COR-L47 (cell line): Measurements from ENCODE around the gene CSPG5.

ENCODE experiments used
- DNase-seq: peaks from one replicate; lab custom pipeline; 2025; lab: John Stamatoyannopoulos, UW

Gene CSPG5

DNA sequence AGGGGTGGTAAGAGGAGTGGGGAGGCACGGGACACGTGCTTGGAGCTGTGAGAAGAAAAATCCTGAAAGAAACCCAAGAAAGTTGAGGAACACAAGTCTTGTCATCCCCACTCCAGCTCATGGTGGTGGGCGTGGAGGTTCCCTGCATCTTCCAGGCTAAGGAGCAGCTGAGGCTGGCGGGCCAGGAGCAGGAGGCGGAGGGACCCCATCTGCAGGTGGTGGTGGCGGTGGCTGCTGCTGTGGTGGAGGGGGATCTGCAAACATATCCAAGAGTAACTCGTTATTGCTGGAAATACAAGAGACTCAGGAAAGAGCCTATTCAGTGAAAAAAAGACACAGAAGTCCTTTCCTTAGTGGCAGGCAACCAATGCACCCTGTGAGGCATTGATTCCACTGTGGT lies 9.4 kb upstream of the CSPG5 start:
- no peak for DNase-seq

DNA sequence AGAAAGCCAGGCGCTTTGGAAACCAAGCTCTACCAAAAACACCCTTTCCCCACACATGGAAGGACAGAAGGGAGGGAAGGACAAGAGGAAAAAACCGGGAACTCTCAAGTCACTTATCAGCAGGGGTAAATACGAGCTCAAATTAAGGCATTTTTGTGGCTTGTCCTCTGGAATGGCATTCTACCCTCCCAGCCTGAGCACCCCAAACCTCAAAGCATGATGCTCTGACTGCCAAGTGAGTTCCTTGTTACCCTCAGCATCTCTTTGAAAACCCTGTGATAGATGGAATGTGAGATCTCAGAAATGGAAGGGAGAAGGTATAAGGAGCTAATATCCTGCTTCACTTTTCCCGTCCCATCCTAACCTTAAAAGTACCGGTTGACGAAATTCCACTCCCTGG lies 8.1 kb upstream of the CSPG5 start:
- no peak for DNase-seq

GRCh38 chr3:47583320-47584075 lies 4.8 kb upstream of the CSPG5 start:
- DNase-seq, result no peak

DNA sequence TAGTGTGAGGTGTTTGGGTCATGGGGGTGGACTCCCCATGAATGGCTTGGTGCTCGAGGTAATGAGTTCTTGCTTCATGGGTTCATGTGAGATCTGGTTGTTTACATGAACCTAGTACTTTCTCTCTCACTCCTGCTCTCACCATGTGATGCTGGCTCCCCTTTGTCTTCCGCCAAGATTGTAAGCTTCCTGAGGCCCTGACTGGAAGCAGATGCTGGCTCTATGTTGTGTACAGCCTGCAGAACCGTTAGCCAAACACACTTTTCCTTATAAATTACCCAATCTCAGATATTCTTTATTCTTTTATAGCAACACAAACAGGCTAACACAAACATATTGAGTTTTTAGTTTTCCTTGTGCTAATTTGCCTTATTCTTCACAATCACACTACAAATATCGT lies 3.2 kb upstream of the CSPG5 start:
- no peak for DNase-seq

DNA sequence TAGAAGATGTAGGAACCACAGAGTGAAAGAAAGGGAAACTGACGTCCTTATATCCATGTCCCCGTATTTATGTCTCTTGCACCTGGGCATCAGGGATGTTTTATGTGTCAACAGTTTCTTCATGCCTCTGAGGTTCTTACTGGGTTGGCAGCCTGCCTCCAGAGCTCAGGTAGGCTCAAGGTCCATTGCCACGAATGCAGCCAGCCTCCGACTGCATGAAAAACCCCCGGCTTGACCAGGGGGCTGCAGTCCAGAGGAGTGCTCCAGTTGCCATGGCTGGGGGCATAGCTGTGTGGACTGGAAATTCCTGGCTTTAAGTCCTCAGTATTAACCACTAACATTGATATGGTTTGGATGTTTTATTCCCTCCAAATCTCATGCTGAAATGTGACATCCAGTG lies 2.8 kb upstream of the CSPG5 start:
- DNase-seq, result no peak

DNA sequence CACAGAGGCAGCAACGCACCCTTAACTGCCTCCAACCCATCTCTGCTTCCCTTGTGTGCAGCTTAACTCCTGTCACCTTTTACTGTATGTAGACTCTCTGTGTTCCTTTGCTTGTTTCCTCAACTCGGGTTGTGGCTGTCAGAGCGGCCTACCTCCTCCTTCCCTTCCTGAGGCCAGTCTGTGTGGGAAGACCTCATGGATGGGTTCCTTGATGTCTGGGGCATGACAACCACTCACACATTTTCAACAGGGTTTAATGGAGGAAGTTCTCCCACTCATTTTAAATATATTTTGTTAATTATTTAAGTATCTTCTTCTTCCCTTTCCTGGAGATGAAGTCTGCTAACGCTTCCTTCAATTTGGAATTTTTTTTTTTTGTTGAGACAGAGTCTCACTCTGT lies 1.8 kb upstream of the CSPG5 start:
- DNase-seq, result no peak

DNA sequence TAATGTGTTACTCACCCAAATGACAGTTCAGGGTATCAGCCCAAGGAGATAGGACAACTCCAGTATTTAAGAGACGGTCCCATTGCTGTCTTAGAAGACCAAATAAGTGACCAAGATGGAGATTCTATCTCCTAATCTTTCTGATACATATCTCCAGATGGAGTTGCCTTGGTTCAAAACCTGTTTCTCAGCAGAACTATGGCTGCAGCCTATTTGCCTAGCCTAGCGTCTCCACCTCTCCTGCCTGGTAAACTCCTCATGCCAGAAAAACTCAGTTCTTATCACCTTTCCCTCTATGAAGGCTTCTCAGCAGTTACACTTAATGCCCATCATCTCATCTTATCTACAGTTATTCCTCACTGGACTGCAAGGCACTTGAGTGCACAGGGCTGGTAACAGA lies 1.2 kb upstream of the CSPG5 start:
- no peak for DNase-seq

- no peak for DNase-seq
Observed at GRCh38 chr3:47578119-47578632, 489 bp downstream of the CSPG5 start.

- no peak for DNase-seq
Observed at GRCh38 chr3:47577583-47578118, 1.0 kb downstream of the CSPG5 start.

DNA sequence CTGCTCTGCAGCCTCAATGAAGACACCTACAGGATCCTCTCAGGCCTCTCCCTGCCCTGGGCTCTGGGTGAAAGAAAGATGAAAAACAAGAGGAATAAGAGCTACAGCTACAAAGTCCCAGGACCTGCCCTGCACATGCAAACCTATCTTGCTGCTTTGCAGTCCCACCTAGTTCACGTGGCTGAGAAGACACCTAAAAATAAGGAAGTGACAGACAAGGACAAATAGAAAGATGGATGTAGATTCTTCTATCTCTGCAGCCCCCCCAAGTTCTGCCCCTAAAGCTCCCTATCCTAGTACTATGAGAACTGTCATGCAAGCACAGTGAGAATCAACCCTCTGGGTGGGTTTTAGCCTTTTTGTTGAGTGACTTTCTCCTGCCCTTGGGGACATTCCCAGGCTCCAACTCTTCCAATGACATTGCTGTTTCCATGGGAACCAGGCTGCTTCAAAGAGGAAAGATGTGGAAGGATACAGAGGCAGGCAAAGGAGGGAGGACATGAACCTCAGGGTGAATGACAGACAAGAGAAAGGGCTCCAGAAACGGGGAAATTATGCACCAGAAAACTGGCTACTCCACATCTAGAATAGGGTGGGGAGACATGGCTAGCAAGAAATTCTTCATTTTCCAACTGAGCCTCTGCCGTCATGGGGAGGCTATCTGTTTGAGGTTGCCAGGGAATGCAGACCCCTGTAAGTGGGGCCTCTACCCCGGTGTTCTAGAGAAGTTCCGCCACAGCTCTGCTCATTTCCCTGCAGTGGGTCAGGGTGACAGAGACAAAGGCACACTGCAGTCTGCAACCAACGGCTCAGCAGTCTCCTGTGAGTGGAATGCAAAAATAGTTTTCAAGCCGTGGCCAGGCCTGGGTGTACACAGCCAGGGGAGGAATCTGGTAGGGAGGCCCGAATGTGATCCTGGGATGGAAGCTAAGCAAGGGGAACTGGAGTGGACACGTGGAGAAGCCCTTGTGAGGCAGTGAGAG lies 5.2 kb downstream of the CSPG5 start:
- no peak for DNase-seq

DNA sequence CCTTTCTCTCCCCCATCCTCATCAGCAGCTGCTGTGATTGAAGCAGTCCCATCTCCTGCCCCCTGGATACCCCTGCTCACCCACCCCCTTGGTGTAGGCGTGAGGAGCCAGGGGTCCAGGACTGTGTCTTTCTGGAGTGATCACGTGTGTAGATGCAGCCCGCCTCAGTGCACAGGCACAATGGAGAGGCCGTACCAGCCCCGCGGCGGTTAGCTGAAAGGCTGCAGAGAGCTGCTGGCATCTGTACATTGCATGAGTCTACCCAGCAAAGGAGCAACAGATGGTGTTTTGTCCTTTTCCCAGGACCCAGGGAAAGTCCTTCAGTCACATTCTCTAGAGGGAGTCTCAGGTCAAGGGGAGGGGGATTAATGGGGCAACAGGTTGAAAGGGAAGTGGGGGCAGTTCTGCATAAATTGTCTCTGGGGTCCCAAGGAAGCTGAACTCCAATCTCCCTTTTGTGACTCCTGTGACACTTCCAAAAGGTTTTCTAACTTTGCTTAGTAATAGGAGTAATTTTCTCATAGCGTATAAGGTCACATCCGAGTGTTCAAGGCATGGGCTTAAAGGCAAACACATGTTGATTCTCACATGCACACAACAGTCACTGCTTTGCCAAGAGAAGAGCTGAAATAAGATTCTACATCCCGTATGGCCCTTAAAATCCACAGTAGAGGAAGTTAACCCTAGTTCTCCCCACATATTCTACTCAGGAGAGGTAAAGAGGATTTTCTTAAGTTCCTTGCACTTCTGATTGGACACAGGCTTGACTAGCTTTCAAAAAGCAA lies 7.1 kb downstream of the CSPG5 start:
- no peak for DNase-seq

GRCh38 chr3:47568901-47569300 lies 9.8 kb downstream of the CSPG5 start:
- no peak for DNase-seq

DNA sequence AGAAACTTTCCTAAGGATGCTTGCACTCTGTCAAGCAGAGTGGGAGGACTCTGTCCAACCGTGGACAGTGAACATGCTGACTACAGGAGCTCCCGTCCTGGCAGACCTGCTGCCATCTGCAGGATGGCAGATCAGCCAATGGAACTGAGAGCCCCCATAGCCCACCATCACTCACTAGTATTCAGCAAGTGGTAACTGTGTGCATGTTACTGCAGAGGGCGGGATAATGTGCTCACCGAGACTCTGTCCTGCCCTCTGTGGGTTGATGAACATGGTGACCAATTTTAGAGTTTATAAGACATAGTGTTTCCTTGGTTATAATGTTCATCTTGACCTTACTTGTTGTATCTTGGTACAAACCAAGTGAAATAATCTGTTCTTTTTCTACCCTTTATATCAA lies 11.5 kb downstream of the CSPG5 start:
- DNase-seq, result no peak

- DNase-seq, result no peak
Observed at GRCh38 chr3:47566667-47567066, 12.0 kb downstream of the CSPG5 start.

DNA sequence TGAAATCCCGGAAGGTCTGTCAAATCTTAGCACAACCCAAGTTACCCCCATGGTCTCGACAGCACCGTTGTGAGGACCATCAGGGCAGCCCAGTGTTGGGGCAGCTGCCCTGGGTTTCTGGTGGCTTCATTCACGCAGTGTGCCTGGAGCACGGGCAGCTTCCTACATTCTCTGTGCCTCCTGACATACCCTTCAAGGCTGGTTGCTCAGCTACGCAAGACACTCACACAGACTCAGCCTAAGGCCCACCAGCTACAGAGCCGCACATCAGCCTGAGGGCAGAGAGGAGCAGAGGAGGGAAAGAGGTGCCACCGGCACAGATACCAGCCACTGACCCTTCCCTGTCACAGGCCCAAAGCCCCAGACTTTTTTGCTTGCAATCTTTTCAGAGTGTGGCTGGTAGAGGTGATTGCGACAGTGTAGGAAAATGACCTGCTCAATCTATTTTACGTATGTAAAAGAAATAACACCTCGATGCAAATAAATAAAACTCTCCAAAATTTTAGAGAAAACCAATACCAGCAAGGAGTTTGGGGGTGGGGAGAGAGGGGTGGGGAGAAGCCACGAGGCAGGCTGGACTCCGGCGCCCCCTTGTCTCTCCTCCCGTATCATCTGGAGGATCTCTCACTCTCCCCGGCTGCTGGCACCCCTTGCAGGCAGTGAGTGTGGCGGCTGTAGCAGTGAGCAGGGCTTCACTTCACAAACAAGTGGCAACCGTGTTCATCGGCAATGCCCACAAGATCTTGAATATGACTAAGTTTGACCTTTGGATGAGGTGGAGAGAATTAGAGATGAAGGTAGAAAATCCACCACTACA lies 12.7 kb downstream of the CSPG5 start:
- no peak for DNase-seq

DNA sequence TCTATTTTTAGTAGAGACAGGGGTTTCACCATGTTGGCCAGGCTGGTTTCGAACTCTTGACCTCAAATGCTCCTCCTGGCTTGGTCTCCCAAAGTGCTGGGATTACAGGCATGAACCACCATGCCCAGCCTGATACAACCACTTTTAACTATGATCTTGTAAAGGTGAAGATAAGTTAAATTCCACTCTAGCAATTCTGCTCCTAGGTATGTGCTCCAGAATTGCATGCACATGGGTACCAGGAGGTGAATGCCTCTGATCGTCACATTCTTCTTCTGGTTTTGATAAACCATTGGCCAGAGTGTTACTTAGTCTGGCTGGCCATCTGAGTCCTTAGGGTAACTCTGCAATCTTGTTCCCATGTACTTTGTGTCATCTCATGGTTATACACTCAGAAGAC lies 22.3 kb downstream of the CSPG5 start:
- DNase-seq, result no peak

GRCh38 chr3:47554335-47554734 lies 24.3 kb downstream of the CSPG5 start:
- no peak for DNase-seq

- no peak for DNase-seq
Observed at GRCh38 chr3:47553407-47553806, 25.3 kb downstream of the CSPG5 start.

GRCh38 chr3:47542471-47543173 lies 36.0 kb downstream of the CSPG5 start:
- no peak for DNase-seq

DNA sequence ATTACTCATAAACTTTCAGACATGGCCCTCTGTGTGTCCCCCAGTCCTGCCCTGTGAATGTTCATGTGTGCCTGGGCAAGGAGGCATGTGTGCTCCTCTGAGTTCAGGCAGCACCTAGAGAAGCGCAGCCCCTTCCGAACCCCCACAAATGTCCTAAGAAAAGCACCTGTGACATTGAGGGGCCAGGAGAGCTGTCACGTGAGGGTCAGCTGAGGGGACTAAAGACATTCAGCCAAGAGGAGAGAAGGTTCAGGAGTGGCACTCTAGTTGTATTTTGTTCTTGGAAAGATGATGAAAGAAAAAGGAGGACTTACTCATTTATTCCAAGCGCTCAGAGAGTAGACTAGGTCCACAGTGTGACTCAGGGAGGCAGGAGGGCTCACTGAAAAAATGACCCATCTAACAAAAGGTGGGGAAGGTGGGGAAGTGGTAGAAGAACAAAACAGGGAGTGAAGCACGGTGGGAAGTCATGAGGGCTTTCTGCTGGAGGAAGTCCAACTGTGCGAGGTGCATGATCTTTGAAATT lies 37.0 kb downstream of the CSPG5 start:
- no peak for DNase-seq
